RWPE1 (cell line): Measurements from ENCODE around the gene ZFP92.
A peak's percentile ranks its signal among the peaks of the same experiment; 100 is the strongest.
"Not testable (repeated sequence)": the region's sequence is repeated elsewhere in the genome, so short reads cannot be mapped to it uniquely, and the experiment has no call there.

Experiments
- CTCF ChIA-PET: fragments of 350-600 bp; sonication (Branson Sonifier 250); formaldehyde crosslinking; extraction: SDS; loops from one replicate; lab custom pipeline; 2021; lab: Yijun Ruan, JAX
- POLR2A ChIA-PET: fragments of 400-600 bp; formaldehyde crosslinking; extraction: SDS; loops from one replicate; lab custom pipeline; 2020; ENCODE audit warnings: antibody characterized with exemption; ENCODE audit not compliant: low non-redundant PET; lab: Yijun Ruan, JAX
- DNase-seq: peaks from one replicate; pipeline ENCODE4 v3.0.0; 2012; ENCODE audit warnings: low spot score
- H3K27ac ChIP-seq: fragments of 450-650 bp; 2 replicates; pipeline ENCODE4 v1.5.1; 2017
- TF ChIP-seq, protein P1 (sequence below): fragments of 450-650 bp; conservative IDR thresholded peaks from 2 replicates; pipeline ENCODE4 v1.5.1; 2017; ENCODE audit warnings: low read depth, mild to moderate bottlenecking

ZFP92 gene

DNA sequence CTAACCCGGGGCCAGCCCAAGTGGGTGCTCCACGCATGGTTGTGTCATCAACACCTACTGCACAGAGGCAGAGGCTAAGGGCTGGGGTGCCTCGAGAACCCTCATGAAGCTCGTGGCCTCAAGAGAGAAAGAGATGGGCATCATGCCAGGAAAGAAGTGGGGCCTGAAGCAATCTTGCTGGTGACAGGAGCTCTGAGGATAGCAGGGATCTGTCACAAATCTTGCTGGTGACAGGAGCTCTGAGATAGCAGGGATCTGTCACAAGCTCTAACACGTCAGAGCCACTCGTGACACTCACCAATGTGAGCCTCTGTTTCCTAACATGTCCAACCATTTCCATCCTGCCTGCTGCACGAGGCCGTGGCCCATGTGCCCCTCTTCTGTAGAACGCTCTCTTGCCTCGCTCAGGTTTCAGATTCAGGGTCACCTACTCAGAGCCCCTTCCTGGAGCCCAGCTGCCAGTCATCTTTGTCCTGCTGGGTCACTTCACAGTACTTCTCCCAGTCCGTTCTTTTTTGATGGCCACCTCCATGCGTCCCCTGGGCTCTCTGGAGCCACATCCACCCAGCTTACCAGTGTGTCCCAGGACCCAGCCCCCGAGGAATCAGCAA lies 31.2 kb upstream of the ZFP92 start:
- CTCF ChIA-PET = interaction anchor here (0.6 to 0.7 kb wide), 2 partner anchors 46 to 318 kb away, joined by 4 read pairs; no protein-coding TSS in a partner anchor
- no peak overlapping the region for H3K27ac ChIP-seq

DNA sequence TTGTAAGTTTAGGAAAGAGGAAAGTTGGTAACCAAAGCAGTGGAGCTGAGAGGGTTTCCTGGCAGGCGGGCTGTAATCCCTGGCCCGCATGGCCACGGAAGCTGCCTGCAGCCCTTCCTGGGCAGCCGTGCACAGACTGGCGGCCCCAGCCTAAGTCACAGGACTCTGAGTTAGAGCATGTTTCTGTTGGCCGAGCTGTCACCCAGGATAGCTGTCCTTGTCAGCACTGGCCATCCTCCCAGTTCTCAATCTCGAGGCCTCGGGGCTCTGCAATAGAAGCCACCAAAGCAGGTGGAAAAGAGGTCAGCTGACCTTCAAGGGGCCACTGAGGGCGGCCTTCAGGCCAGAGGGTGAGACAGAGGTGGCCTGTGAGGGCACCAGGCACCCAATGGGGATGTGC lies 30.6 kb upstream of the ZFP92 start:
- DNase-seq = no peak
- H3K27ac ChIP-seq = no peak overlapping the region
- POLR2A ChIA-PET = no interaction called here
- CTCF ChIA-PET = no interaction called here
- TF ChIP-seq, protein P1, sequence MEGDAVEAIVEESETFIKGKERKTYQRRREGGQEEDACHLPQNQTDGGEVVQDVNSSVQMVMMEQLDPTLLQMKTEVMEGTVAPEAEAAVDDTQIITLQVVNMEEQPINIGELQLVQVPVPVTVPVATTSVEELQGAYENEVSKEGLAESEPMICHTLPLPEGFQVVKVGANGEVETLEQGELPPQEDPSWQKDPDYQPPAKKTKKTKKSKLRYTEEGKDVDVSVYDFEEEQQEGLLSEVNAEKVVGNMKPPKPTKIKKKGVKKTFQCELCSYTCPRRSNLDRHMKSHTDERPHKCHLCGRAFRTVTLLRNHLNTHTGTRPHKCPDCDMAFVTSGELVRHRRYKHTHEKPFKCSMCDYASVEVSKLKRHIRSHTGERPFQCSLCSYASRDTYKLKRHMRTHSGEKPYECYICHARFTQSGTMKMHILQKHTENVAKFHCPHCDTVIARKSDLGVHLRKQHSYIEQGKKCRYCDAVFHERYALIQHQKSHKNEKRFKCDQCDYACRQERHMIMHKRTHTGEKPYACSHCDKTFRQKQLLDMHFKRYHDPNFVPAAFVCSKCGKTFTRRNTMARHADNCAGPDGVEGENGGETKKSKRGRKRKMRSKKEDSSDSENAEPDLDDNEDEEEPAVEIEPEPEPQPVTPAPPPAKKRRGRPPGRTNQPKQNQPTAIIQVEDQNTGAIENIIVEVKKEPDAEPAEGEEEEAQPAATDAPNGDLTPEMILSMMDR = no peak

More for the DNA sequence above, 31.2 kb upstream of the ZFP92 start:
- TF ChIP-seq, protein P1 = no peak
- POLR2A ChIA-PET = no interaction called here
- no peak for DNase-seq

DNA sequence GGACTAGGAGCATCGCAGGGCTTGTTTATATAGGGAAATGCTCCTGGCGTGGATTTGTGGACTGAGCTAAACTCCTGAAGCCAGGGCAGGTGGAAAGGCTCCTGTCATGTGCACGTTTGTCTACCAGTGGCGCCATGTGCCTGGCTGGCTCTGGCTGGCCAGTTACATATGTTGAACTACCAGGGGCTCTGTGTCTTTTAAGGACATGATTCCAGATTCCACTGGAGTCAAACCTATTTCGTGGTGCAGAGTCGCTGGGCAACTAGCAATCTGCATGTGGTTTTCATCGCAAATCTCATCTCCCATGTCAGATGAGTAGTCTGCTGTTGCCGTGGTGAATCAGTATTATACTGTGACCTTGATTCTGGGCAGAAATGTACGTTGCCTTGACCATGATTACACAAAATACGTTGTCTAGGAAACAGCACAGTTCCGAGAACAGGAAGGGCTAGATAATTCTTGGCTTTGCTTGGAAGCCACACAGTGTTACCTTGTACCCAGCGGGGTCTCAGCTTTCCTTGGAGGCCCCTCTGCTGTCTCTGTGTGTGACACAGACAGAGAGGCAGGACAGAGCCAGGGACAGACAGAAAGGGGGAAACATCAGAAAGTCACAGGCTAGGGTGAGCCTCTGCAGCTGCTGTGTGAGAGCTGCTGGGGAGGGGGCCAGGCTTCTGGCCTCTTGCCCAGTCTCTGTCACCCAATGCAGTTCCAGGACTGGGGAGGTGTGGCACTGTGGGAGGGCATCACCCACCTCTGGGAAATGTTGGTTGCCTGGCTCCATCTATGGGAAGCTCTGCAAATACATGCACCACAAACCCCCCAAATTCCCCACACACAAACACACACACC lies 29.4 kb upstream of the ZFP92 start:
- ChIA-PET POLR2A (no interaction called here), CTCF (interaction anchor here (0.6 kb wide), 1 partner anchor 159 kb away, joined by 4 read pairs; no protein-coding TSS in a partner anchor)
- TF ChIP-seq, protein P1 = no peak
- H3K27ac ChIP-seq = peak overlapping the region; percentile 52
- peak; percentile 27 for DNase-seq

DNA sequence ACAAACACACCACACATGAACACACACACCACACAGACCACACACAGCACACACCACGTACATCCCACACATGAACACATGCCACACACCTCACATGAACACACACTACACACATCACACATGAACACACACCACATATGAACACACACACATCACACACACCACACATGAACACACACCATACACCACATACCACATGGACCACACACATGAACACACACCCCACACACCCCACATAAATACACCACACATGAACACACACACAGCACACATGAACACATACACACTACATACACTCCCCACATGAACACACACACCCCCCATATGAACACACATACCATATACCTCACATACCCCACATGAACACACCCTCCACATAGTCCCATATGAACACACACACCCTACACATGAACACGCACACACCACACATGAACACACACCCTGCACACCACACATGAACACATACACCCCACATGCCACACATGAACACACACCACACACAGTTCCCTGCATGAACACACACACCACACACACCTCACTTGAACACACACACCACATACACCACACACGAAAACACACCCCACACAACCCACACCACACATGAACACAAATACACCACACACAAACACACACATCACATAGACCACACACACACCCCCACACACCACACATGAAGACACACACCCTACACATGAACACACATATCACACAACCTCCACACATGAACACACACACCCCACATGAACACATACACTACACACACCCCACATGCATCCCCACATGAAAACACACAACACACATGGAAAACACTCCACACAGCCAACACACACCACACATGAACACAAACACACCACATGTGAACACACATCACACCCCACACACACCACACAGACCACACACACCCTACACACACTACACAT lies 28.4 kb upstream of the ZFP92 start:
- no peak overlapping the region for H3K27ac ChIP-seq
- TF ChIP-seq, protein P1 = no peak
- ChIA-PET POLR2A (no interaction called here), CTCF (no interaction called here)
- no peak for DNase-seq

DNA sequence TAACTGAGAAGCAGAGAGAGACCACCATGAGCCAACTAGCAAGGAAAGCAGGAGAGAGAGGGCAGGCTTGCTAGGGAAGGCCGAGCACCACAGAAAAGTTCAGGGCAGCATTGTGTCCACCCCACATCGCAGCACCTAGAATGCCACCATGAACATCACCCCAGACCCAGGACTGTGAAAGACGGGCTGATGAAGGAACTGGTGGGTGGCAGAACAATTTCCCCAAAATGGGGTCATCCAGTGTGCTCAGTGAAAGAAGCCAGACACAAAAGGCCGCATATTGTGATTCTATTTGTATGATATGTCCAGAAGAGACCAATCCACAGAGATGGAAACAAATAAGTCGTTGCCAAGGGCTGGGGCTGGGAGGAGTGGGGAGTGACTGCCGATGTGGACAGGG lies 26.9 kb upstream of the ZFP92 start:
- TF ChIP-seq, protein P1 = no peak
- no peak for DNase-seq
- H3K27ac ChIP-seq = no peak overlapping the region
- POLR2A ChIA-PET = no interaction called here
- CTCF ChIA-PET = no interaction called here

DNA sequence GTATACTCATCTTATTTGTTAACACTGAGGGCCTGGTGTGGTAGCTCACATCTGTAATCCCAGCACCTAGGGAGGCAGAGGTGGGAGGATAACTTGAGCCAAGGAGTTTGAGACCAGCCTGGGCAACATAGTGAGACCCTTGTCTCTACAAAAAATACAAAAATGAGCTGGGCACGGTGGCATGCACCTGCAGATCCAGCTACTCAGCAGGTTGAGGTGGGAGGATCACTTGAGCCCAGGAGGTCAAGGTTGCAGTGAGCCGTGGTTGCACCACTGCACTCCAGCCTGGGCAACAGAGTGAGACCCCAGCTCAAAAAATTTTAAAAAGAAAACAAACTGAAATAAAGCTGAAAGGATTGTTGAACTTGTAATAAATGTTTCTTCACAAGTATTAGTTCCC lies 26.3 kb upstream of the ZFP92 start:
- H3K27ac ChIP-seq, POLR2A ChIA-PET, DNase-seq, CTCF ChIA-PET: not testable (repeated sequence)
